ENCODE results near the gene SIRT6.

- TF ChIP-seq POLR2AphosphoS5 (IDR thresholded peaks at IDR 0.05; ENCODE audit: insufficient read depth, low read depth, low read length) (no peak), MYC (IDR thresholded peaks at IDR 0.05; ENCODE audit: low read depth, low read length) (no peak), POLR2A (IDR thresholded peaks at IDR 0.05; ENCODE audit: low read depth, low read length) (no peak), EZH2 (IDR thresholded peaks at IDR 0.05; ENCODE audit: borderline replicate concordance, low read depth, low read length, severe bottlenecking) (no peak)
- TF ChIP-seq, protein P1, sequence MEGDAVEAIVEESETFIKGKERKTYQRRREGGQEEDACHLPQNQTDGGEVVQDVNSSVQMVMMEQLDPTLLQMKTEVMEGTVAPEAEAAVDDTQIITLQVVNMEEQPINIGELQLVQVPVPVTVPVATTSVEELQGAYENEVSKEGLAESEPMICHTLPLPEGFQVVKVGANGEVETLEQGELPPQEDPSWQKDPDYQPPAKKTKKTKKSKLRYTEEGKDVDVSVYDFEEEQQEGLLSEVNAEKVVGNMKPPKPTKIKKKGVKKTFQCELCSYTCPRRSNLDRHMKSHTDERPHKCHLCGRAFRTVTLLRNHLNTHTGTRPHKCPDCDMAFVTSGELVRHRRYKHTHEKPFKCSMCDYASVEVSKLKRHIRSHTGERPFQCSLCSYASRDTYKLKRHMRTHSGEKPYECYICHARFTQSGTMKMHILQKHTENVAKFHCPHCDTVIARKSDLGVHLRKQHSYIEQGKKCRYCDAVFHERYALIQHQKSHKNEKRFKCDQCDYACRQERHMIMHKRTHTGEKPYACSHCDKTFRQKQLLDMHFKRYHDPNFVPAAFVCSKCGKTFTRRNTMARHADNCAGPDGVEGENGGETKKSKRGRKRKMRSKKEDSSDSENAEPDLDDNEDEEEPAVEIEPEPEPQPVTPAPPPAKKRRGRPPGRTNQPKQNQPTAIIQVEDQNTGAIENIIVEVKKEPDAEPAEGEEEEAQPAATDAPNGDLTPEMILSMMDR (IDR thresholded peaks at IDR 0.05; ENCODE audit: extremely low read depth in 1 of 2, insufficient read depth in 1 of 2, low read depth in 1 of 2, low read length in 2 of 2): no peak
Measured at GRCh38 chr19:4183967-4184717, 1.8 kb upstream of the SIRT6 start.

Data from endothelial cell of umbilical vein (primary cell).